GM12865 (cell line): ENCODE results near the gene CKMT1B.
"Not testable (repeated sequence)": the region's sequence is repeated elsewhere in the genome, so short reads cannot be mapped to it uniquely, and the experiment has no call there.

Source experiments
- DNase-seq: peaks from one replicate; pipeline ENCODE4 v3.0.0; 2010; ENCODE audit warnings: low read depth
- H3K4me3 ChIP-seq: 2 replicates; pipeline ENCODE4 v1.5.1; 2011; ENCODE audit warnings: mild to moderate bottlenecking, low read depth, low read length, control low read depth
- CTCF ChIP-seq: IDR thresholded peaks from 2 replicates; pipeline ENCODE4 v1.5.1; 2011; ENCODE audit warnings: low read length, control low read depth, low read depth, inconsistent platforms; ENCODE audit not compliant: insufficient read depth; ENCODE audit errors: missing control alignments

The CKMT1B gene

GRCh38 chr15:43589778-43590466 lies 3.9 kb upstream of the CKMT1B start, which contains the start of gene PPIP5K1:
Gene PPIP5K1 (minus strand): TSS chr15:43590208. CDS start chr15:43584504, 5,704 bp downstream.
- not testable (repeated sequence) for DNase-seq, H3K4me3 ChIP-seq

DNA sequence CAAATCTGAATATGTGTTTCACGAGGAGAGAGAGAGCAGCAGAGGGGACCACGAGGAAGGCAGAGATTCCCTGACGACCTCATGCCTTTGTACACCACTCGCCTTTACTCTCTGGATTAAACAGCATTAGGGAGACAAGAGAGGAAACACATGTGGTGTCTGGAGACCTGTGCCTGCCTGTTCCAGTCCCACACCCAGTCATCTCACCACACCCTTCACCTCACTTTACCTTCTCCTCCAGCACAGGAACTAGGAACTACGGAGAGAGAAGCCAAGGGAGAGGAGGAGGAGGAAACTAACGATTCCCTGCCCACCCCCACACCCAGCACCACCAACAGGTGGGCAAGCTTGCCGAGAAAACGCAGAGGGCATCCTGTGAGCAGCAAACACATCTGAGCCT lies 986 bp upstream of the CKMT1B start:
- not testable (repeated sequence) for DNase-seq

DNA sequence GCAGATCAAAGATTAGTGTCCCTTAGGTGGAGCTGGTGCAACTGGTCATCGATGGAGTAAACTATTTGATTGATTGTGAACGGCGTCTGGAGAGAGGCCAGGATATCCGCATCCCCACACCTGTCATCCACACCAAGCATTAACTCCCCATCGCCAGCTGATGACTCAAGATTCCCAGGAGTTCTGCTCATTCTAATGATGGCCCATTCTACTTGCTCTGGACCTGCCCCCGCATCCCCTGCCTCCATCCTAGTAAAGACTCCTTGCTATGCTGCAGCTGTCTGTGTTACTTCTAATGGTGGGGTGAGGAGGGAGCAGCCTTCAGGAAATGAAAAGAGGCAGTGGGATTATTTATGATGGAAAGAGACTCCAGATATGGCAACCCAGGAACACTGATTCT lies 5.3 kb downstream of the CKMT1B start:
- H3K4me3 ChIP-seq, DNase-seq: not testable (repeated sequence)

More for the DNA sequence above, 986 bp upstream of the CKMT1B start:
- H3K4me3 ChIP-seq, result not testable (repeated sequence)

DNA sequence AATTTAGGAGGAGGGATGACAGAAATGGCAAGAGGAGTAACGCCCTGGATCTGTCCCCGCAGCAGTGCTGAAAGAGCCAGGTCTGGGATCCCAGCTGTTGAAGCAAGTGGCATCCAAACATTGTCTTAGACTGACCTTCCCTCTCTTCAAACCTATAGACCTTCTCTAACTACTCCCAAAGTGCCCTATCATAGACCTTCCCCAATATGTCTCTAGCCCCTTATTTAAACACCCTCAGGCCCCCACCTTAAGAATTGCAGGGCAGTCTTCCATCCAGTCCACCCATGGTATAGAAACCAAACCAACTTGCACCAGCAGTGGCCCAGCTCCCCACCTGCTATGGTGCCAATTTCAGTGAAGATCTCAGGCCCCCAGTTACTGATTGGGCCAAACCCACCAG lies 6.4 kb downstream of the CKMT1B start:
- not testable (repeated sequence) for DNase-seq, H3K4me3 ChIP-seq

DNA sequence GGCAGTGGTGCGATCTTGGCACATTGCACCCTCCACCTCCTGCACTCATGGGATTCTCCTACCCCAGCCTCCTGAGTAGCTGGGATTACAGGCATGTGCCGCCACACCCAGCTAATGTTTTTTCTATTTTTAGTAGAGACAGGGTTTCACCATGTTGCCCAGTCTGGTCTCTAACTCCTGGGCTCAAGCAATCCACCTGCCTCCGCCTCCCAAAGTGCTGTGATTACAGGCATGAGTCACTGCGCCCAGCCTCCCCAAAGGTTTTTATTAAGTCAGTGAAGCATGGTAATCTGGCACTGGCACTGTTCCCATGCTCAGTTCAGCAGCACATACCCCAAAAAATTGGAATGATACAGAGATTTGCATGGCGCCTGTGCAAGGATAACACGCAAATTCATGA lies 8.4 kb downstream of the CKMT1B start:
- not testable (repeated sequence) for DNase-seq, H3K4me3 ChIP-seq

- H3K4me3 ChIP-seq, DNase-seq: not testable (repeated sequence)
These were observed 23.9 kb downstream of the CKMT1B start for GRCh38 chr15:43617750-43618149.

GRCh38 chr15:43618700-43619099 lies 24.9 kb downstream of the CKMT1B start, which contains the start of gene STRC:
Gene STRC (minus strand): TSS chr15:43618800. CDS start chr15:43618722, 78 bp downstream.
- not testable (repeated sequence) for H3K4me3 ChIP-seq, DNase-seq

DNA sequence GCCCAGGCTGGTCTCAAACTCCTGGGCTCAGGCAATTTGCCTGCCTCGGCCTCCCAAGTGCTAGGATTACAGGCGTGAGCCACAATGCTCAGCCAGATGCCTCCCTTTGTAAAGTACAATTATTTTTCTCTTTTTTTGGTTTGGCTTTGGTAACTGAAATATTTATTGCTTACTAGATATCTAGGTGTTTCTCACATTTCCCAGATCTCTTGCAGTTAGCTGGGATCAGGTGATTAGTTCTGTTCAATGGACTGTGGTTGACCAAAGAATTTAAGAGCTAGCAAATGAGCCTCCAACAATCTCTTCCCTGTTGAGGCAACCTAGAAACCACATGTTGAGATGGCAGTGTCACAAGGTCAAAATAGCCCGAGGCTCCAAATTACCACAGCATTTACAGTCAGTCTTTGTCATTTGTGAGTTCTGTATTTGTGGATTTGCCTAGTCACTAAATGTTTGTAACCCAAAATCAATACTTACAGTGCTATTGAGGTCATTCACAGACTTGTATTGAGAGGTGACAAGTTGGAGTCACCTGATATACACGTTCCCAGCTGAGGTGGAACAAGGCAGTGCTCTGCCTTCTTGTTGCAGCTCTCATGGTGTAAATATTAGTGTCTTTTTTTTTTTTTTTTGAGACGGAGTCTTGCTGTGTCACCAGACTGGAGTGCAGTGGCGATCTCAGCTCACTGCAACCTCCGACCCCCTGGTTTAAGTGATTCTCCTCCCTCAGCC lies 28.4 kb downstream of the CKMT1B start:
- DNase-seq, H3K4me3 ChIP-seq: not testable (repeated sequence)

- DNase-seq, result no peak
- no peak for TF ChIP-seq CTCF
- no peak overlapping the region for H3K4me3 ChIP-seq
These were observed 31.3 kb downstream of the CKMT1B start for GRCh38 chr15:43625106-43625505.

- not testable (repeated sequence) for DNase-seq, H3K4me3 ChIP-seq
These were observed 33.1 kb downstream of the CKMT1B start for GRCh38 chr15:43626937-43627336.

DNA sequence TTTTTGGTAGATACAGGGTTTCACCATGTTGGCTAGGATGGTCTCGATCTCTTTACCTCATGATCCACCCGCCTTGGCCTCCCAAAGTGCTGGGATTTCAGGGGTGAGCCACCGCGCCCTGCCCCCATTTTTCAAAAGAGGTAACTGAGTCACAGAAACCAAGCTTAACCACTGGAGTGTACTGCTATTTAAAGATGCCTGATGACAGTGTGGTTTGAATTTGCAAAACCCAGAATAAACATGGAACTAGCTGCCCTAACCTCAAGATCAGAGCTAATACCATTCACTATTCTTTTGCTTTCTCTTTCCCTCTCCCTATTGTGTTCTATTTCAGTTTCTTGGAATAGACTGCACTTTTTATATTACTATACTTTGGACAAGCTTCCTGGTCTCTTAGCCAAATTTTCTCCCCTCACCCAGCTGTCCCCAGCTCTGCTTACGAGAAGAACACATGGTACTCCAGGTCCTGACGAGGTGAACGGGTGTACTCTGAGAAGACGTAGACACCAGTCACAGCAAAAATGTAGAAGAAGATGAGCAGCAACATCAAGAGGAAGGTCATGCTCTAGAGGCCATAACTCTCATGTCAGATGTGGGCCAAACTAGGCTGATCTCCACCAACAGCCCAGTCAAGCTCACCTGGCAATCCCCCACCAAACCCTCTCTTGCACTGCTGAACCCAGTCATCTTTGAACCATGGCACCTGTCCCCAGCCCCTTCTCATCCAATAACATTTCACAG lies 44.8 kb downstream of the CKMT1B start:
- DNase-seq, result peak; percentile 87
- peak overlapping the region; percentile 46 for H3K4me3 ChIP-seq
